HG02759 (cell line): ENCODE data around the gene ANKRA2.
"Not testable (repeated sequence)": the region's sequence is repeated elsewhere in the genome, so short reads cannot be mapped to it uniquely, and the experiment has no call there.

ENCODE experiments used
- ATAC-seq: cut with Tn5 transposase; IDR thresholded peaks from one replicate; pipeline ENCODE4 v1.9.1; 2021; ENCODE audit warnings: mild to moderate bottlenecking, moderate library complexity; ENCODE audit not compliant: unreplicated experiment

The ANKRA2 gene

DNA sequence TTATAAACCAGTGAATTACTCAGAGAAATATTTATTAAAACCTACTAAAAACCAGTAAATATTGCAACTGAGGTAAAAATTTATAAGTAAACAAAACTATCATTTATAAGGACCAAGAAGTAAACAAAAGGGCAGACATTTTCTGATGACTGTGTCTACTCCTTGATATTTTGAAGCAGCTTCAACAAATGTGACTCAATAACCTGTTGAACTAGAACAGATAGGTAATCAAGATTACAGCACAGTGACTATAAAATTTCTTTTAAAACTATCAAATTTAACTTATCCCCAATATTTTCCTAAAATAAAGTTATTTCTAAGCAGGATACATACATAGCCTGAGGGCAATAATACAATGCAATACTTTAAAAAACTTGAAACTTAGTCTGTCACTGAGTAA, 12.8 kb downstream of the ANKRA2 start:
- ATAC-seq, result no peak

GRCh38 chr5:73550016-73550415, 15.4 kb downstream of the ANKRA2 start:
- ATAC-seq, result no peak

- ATAC-seq, result no peak
These were observed 20.0 kb downstream of the ANKRA2 start for GRCh38 chr5:73545403-73545779.

GRCh38 chr5:73544429-73545402, 20.7 kb downstream of the ANKRA2 start:
- ATAC-seq, result no peak

GRCh38 chr5:73542020-73542419, 23.4 kb downstream of the ANKRA2 start:
- ATAC-seq, result no peak

GRCh38 chr5:73540192-73540591, 25.2 kb downstream of the ANKRA2 start:
- ATAC-seq, result no peak

DNA sequence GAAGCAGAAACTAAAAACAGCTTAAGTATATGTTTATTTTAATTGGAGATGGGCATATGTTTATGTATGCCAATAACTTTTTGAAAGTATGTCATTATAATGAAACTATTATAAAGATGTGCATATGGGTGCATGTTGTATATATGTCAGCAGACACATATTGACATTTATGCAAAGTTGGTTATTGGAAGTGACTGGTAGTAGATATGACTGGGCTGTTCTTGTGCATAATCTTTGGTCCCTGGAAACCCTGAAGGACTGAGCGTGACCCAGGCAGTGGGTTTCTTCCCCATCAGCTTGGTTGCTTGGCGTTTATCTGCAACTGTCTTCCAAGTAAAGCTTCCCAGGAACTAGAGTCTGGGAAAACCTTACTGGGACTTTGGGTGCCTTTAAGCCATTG, 25.7 kb downstream of the ANKRA2 start:
- ATAC-seq, result no peak

DNA sequence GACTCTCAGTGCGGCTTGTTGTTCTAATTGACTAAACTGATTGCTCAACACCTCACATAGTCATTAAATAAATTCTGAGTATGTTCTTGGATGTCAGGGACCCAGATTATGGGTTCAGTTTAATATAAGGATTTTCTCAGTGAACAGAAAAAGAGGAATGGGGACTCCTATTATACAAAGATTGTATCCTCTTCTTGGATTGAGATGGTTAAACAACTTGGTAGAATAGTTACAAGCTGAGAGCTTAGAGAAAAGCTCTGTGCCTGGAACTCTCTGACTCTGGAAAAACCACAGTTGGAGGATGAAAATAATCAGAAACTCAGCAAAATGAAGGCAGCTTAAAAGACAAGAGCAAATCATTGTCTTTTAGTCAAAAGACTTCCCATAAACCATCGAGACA, 30.5 kb downstream of the ANKRA2 start:
- ATAC-seq, result no peak

- no peak for ATAC-seq
These were observed 31.3 kb downstream of the ANKRA2 start for GRCh38 chr5:73534011-73534644.

DNA sequence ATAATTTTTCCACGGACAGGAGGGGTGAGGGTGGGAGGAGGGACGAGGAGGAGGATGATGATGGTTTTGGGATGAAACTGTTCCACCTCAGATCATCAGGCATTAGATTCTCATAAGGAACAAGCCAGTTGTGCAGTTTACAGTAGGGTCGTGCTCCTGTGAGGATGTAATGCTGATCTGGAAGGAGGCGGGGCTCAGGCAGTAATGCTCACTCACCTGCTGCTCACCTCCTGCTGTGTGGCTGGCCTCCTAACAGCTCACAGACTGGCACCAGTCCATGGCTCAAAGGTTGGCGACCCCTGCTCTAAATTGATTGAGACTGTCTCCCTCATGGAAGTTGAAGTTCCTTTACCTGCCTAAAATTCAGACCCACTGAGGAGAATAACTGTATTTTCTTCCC, 33.2 kb downstream of the ANKRA2 start:
- ATAC-seq, result no peak

GRCh38 chr5:73531356-73531755, 34.1 kb downstream of the ANKRA2 start:
- no peak for ATAC-seq

DNA sequence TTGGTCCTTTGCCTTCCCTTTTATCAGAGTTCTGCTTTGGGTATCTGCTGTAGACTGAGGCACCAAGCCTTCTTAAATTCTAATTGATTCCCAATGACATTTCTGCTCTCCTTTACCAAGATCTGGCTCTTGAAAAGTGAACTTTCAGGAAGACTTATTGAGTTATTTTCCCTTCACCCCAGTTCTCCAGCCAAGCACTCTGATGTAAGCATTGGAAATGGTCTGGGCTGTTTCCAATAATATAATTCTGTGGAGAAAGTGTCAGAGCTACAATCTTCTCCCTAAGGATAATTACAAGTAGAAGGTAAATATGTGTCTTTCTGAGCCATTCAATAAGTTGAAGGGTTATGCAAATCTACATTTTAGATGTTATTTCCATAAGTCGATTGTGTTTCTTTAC, 36.4 kb downstream of the ANKRA2 start:
- ATAC-seq, result no peak

GRCh38 chr5:73528248-73528647, 37.2 kb downstream of the ANKRA2 start:
- no peak for ATAC-seq

GRCh38 chr5:73525606-73526203, 39.7 kb downstream of the ANKRA2 start:
- no peak for ATAC-seq

DNA sequence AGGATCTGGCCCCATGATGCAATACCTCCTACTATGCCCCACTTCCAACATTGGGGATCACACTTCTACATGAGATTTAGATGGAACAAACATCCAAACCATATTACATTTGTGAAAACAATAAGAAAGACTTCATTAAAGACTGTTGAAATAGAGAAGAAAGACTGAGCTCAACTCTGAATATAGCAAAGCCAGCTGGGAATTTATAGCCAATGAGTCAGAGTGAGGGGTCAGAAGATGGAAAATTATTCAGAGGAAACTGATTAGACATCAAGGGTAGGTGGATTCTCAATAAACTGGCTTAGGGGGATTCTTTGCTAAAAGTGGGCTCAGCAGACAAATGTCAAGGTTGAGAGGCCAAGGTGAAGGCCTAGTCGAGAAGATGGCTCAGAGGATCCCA, 41.6 kb downstream of the ANKRA2 start:
- no peak for ATAC-seq

- ATAC-seq, result no peak
These were observed 42.5 kb downstream of the ANKRA2 start for GRCh38 chr5:73522989-73523388.

- peak; percentile 94 for ATAC-seq
These were observed 45.7 kb downstream of the ANKRA2 start for GRCh38 chr5:73519531-73520283.

- ATAC-seq, result no peak
These were observed 50.2 kb downstream of the ANKRA2 start for GRCh38 chr5:73515232-73515631.

- ATAC-seq, result no peak
These were observed 51.0 kb downstream of the ANKRA2 start for GRCh38 chr5:73514418-73514817.

GRCh38 chr5:73513996-73514395, 51.4 kb downstream of the ANKRA2 start:
- ATAC-seq, result no peak

DNA sequence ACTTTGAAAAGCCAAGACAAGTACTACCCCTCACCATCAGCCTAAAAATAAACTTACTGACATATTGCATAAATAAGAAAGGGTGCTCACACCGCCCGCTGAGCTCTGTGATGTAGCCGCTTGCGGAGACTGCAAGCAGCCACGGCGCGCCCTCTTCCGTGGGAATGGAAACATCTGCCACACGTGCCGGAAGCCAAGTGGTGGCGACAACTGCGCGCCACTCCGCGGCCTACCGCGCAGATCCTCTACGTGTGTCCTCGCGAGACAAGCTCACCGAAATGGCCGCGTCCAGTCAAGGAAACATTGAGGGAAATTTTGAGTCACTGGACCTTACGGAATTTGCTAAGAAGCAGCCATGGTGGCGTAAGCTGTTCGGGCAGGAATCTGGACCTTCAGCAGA, 56.9 kb downstream of the ANKRA2 start:
- ATAC-seq, result not testable (repeated sequence)
